HepG2 (cell line): ENCODE measurements around the gene MDFI.

Experiments used
- EZH2 ChIP-seq: conservative IDR thresholded peaks from 2 replicates; pipeline ENCODE4 v1.6.1; 2012; ENCODE audit warnings: mild to moderate bottlenecking, low read depth, low read length, moderate library complexity
- HDAC6 ChIP-seq: fragments of 200-600 bp; sonication (generic); IDR thresholded peaks from 2 replicates; pipeline ENCODE4 v1.7.0; 2017; ENCODE audit warnings: mild to moderate bottlenecking, antibody characterized with exemption, low read length, low read depth
- IKZF4 ChIP-seq: sonication (generic); formaldehyde crosslinking; IDR thresholded peaks from 2 replicates; pipeline ENCODE4 v1.5.1; 2020; ENCODE audit warnings: borderline replicate concordance, mild to moderate bottlenecking, low read depth, missing genetic modification reagents; ENCODE audit errors: not compliant biosample characterization
- POLR2A ChIP-seq, 2 experiments: IDR thresholded peaks; 2 replicates each; pipeline ENCODE4 v1.6.1; 2011; ENCODE audit warnings: low read depth in 2 of 2, low read length in 2 of 2, mild to moderate bottlenecking in 1 of 2, moderate library complexity in 1 of 2; ENCODE audit not compliant: insufficient read depth in 1 of 2
- TF ChIP-seq, protein P1 (sequence below): sonication (generic); formaldehyde crosslinking; IDR thresholded peaks from 2 replicates; pipeline ENCODE4 v1.4.0; 2020; ENCODE audit warnings: missing genetic modification reagents

DNA sequence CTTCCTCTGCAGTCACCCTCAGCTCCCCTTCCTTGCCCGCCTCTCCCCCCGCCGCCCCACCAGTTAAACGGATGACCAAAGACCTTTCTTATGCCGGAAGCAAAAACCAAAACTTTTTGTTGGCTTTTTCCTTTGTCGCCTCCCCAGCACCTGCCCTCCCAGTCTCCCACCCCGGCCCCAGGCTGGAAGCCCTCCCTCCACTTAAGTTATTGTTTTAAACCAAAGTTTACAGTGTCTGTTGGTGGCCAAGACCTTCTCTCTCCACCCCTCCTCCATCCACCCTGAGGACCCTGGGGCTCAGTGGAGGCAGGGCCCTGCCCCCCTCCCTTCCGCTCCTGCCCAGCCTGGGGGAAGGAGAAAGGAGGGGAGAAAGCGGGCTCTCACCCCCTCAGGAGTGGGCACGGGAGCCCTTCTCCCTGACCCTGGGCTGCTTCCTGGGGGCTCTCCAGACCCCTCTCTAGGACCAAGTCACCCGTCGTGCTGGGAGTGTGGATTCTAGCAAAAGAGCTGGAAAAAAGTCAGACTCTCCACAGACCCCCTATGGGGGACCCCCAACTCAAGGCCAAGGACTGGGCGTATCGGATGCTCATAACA lies 38.3 kb upstream of the MDFI start:
- TF ChIP-seq HDAC6 (no peak), POLR2A (IDR thresholded peaks at IDR 0.05; ENCODE audit: insufficient read depth in 1 of 2, low read depth in 2 of 2, low read length in 2 of 2) (no peak), IKZF4 (no peak), EZH2 (no peak)
- TF ChIP-seq, protein P1, sequence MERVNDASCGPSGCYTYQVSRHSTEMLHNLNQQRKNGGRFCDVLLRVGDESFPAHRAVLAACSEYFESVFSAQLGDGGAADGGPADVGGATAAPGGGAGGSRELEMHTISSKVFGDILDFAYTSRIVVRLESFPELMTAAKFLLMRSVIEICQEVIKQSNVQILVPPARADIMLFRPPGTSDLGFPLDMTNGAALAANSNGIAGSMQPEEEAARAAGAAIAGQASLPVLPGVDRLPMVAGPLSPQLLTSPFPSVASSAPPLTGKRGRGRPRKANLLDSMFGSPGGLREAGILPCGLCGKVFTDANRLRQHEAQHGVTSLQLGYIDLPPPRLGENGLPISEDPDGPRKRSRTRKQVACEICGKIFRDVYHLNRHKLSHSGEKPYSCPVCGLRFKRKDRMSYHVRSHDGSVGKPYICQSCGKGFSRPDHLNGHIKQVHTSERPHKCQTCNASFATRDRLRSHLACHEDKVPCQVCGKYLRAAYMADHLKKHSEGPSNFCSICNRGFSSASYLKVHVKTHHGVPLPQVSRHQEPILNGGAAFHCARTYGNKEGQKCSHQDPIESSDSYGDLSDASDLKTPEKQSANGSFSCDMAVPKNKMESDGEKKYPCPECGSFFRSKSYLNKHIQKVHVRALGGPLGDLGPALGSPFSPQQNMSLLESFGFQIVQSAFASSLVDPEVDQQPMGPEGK (CRISPR knock-in tag), result no peak
